HG03439 (cell line): ENCODE data around the gene WEE1.
"Not testable (repeated sequence)": the region's sequence is repeated elsewhere in the genome, so short reads cannot be mapped to it uniquely, and the experiment has no call there.

ENCODE experiments used
- ATAC-seq: cut with Tn5 transposase; IDR thresholded peaks from one replicate; pipeline ENCODE4 v1.9.1; 2021; ENCODE audit warnings: mild to moderate bottlenecking, moderate library complexity; ENCODE audit not compliant: unreplicated experiment

Gene WEE1

DNA sequence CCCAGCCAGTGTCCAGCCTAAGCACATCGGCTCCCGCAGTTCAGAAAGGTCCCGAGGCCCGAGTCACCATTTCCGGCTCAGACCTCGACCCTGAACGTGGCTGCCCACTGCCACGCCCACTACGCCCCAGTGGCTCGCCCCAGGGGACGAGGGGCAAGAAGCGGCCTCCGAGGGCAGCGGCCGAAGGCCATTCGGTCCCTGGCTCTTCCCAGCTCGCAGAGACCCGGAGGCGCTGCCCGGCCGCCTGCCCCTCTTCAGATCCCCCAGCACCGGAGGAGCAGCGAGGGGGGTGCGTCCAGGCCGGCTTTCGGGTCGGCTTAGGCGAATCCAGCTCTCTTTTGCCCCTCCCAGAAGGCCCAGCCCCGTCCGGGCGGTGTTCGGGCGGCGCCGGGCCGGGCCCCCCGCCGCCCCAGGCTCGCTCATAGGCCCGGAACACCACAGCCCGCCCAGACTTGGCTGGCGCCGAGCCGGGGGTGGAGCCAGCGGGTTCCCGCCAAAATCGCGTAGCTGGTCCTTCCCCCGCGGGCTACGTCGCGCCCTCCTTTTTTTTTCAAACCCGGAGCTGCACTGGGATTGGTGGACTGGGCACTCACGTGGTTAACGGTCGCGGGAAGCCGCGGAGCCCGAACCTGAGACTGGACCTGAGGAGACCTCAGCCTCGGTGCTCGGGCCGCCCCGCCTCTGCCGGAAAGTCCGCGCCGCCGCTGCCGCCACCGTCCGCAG, at the start of gene WEE1:
Gene WEE1 (plus strand): TSS at position 619 of the 723 bp plus-strand sequence. CDS start 264 bp downstream, outside the sequence.
- ATAC-seq, result peak; percentile 83

GRCh38 chr11:9524001-9524400, 49.5 kb upstream of the WEE1 start:
- ATAC-seq, result no peak

GRCh38 chr11:9525116-9525515, 48.4 kb upstream of the WEE1 start:
- no peak for ATAC-seq

- ATAC-seq, result no peak
These were observed 45.9 kb upstream of the WEE1 start for GRCh38 chr11:9527481-9528135.

- ATAC-seq, result no peak
These were observed 45.4 kb upstream of the WEE1 start for GRCh38 chr11:9528136-9528501.

DNA sequence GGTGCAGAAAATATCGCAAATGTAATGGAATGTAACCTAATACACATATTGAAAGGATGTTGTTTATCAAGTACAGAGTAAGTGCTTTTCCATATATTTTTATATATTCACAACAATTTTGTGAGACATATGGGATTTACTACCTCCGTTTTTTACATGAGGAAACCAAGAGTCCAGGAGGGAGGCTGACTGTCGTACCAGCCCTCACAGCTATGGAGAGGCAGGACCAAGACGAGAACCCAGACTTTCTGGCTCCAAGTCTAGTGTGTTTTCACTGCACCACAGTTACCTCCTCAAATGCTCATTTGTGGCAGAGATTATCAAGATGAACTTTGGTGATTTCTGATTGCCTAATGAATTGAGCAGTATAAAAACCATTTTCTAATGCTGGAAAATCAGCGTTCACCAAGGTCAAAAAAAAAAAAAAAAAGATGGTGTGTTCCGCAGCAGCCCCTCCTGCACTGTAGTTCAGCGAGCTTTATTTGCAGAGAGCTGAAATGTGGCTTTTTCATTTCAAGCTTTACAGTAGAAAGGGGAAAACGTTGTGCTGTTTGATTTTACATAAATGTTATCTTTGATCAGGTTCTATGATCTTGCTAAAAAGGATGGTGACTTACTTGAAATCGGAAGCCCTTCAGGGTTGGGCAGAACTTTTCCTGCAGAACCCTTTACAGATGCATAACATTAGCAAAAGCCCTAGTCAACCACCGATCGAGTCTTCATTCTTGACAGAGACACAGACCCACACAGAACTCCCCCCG, 44.7 kb upstream of the WEE1 start:
- no peak for ATAC-seq

DNA sequence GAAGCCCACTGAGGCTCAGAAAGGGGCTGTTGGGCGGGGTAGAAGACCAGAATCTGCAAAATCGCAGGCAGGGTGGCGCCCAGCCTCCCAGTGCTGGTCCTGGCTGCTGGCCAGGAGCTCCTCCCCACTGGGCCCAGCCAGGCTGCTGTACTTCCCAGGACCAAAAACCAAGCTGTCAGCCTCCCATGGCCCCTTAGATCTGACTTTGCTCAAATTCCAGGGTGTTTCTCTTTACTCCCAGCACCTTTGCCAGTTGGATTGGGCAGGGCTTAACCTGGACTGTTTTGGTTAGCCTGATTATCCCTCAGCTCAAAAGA, 44.2 kb upstream of the WEE1 start:
- ATAC-seq, result no peak

DNA sequence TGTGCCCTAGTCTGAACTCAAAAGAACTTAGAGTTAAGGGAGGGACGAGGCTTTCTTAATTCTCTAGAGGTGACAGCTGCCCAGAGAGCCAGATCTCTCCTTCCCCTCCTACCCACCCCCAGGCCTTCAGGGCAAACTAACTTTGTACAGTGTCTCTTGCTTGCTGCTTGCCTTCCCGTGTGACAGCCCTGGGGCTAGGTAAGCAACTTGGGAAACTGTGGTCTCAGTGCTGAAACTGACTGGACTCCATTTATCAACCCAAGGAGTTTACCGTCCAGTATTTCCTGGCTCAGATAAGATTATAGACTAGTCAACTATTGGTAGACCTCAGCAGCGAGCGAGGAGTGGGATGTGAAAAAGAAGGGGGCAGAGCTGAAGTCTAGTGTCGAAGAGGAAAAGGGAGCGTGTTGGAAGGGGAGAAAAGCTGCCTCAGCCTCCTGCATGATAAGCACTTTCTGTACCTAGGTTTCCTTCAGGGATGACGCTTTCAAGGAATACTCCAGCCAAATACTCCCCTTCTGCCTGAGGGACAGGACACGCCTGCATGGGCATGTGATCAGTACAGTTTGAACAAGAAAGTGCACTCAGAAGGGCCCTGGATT, 43.3 kb upstream of the WEE1 start:
- no peak for ATAC-seq

GRCh38 chr11:9530901-9531625, 42.4 kb upstream of the WEE1 start:
- ATAC-seq, result no peak

- no peak for ATAC-seq
These were observed 40.4 kb upstream of the WEE1 start for GRCh38 chr11:9533058-9533457.

- ATAC-seq, result no peak
These were observed 39.6 kb upstream of the WEE1 start for GRCh38 chr11:9533736-9534473.

GRCh38 chr11:9535189-9535781, 38.2 kb upstream of the WEE1 start:
- no peak for ATAC-seq

- no peak for ATAC-seq
These were observed 34.9 kb upstream of the WEE1 start for GRCh38 chr11:9538548-9538947.

DNA sequence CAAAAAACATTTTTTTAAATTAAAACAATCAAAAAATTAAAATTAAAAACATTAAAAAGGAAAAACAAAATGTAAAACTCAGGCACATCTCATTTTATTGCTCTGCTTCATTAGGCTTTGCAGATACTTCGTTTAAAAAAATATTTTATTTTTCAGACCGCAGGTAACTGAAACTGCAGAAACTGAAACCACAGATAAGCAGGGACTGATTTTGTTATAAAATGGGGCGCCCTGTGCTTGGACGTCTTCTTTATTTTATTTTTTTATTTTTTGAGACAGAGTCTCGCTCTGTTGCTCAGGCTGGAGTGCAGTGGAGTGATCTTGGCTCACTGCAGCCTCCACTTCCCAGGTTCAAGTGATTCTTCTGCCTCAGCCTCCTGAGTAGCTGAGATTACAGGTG, 24.3 kb upstream of the WEE1 start:
- not testable (repeated sequence) for ATAC-seq

GRCh38 chr11:9550191-9550628, 23.3 kb upstream of the WEE1 start:
- ATAC-seq, result no peak

- ATAC-seq, result no peak
These were observed 12.0 kb upstream of the WEE1 start for GRCh38 chr11:9561279-9561982.

DNA sequence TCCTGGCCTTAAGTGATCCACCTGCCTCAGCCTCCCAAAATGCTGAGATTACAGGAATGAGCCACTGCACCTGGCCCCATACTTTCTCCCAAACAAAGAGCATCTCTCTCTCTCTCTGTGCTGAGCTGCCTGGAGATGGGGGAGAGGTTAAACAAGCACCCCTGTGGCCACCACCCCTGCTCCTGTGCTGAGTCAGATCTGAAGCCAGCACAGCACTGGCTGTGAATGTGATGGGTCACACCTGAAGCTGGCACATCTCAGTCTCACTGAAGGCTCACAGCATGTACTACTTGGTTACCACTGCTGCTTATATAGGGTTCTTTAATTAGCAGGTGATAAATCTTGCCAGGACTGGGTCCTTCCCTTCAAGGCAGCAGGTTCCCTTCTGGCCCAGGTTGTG, 10.8 kb upstream of the WEE1 start:
- no peak for ATAC-seq

DNA sequence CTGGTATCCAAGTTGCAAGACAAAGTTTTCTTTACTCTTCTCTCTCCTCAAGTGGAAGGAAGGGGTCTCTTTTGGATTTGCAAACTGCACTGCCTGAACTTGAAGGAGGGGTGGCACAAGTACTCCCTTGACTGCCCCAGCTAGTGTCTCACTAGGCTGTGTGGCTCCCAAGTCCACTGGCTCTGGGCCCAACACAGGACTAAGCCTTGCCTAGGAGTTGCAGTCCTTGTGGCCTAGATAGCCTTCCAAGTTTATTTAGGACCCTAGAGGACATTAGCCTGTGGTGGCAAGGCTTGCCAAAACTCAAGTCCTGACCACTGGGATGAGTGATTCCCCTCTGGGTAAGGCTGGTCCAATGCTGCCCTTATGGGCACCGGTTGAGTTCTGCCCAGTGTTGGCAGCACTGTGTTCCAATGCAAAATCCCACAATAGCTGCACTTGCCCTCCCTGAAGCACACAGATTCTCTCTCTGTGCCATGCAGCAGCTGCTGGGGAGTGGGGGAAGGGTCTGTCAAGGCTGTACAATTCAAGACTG, 10.2 kb upstream of the WEE1 start:
- ATAC-seq, result no peak
